ENCODE measurements around the gene RRP1.

DNA sequence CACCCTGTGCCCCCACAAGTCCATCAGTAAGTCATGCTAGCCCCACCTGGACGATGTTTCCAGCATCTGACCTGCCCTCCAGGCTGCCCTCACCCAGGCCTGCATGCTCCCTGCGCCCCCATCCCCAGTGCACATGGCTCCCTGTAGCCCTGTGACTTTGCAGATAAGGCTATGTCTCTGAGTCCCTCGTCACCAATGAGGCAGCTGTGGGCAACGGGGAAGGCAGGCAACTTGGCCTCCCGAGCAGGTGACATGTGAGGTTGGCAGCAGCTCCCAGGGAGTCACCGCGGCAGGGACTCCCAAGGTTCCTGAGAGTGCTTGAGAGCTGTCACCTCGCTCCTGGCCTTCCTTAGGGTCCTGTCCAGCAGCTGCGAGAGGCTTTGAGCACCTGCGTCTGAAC, 43.3 kb downstream of the RRP1 start:
- TF ChIP-seq CTCF (IDR thresholded peaks at IDR 0.05) (no peak), POLR2AphosphoS5 (IDR thresholded peaks at IDR 0.05) (no peak)
